Activated CD8-positive, alpha-beta memory T cell treated with anti-CD3 and anti-CD28 coated beads, Interleukin-2, amount 50 U/mL, for 1 hour (primary cell): Measurements from ENCODE around the gene LARGE1.

ENCODE experiments used
- DNase-seq: peaks from one replicate; pipeline ENCODE4 v3.0.0-alpha.2; 2020; ENCODE audit errors: extremely low read depth

Gene LARGE1

GRCh38 chr22:33780531-33781136, 139.6 kb downstream of the LARGE1 start:
- DNase-seq: no peak

- no peak for DNase-seq
Observed at GRCh38 chr22:33779243-33779642, 141.0 kb downstream of the LARGE1 start.

- DNase-seq: no peak
Observed at GRCh38 chr22:33776491-33776890, 143.8 kb downstream of the LARGE1 start.

- no peak for DNase-seq
Observed at GRCh38 chr22:33774781-33775180, 145.5 kb downstream of the LARGE1 start.

- no peak for DNase-seq
Observed at GRCh38 chr22:33772745-33773144, 147.5 kb downstream of the LARGE1 start.

- DNase-seq: no peak
Observed at GRCh38 chr22:33771136-33771535, 149.1 kb downstream of the LARGE1 start.

- no peak for DNase-seq
Observed at GRCh38 chr22:33770723-33771122, 149.6 kb downstream of the LARGE1 start.

GRCh38 chr22:33766091-33766490, 154.2 kb downstream of the LARGE1 start:
- no peak for DNase-seq

- DNase-seq: no peak
Observed at GRCh38 chr22:33758961-33759360, 161.3 kb downstream of the LARGE1 start.

GRCh38 chr22:33757802-33758483, 162.3 kb downstream of the LARGE1 start:
- no peak for DNase-seq

GRCh38 chr22:33757041-33757801, 163.1 kb downstream of the LARGE1 start:
- no peak for DNase-seq

GRCh38 chr22:33756508-33756949, 163.7 kb downstream of the LARGE1 start:
- no peak for DNase-seq

- DNase-seq: no peak
Observed at GRCh38 chr22:33748714-33749113, 171.6 kb downstream of the LARGE1 start.

- DNase-seq: no peak
Observed at GRCh38 chr22:33747576-33748180, 172.6 kb downstream of the LARGE1 start.

GRCh38 chr22:33747029-33747428, 173.2 kb downstream of the LARGE1 start:
- no peak for DNase-seq

- DNase-seq: no peak
Observed at GRCh38 chr22:33746501-33746928, 173.8 kb downstream of the LARGE1 start.

- DNase-seq: no peak
Observed at GRCh38 chr22:33745501-33745900, 174.8 kb downstream of the LARGE1 start.

- no peak for DNase-seq
Observed at GRCh38 chr22:33743756-33744155, 176.5 kb downstream of the LARGE1 start.

- no peak for DNase-seq
Observed at GRCh38 chr22:33741025-33741424, 179.3 kb downstream of the LARGE1 start.

- no peak for DNase-seq
Observed at GRCh38 chr22:33739516-33739915, 180.8 kb downstream of the LARGE1 start.

GRCh38 chr22:33737662-33738061, 182.6 kb downstream of the LARGE1 start:
- DNase-seq: no peak

GRCh38 chr22:33735978-33736377, 184.3 kb downstream of the LARGE1 start:
- no peak for DNase-seq
